Upper lobe of left lung (tissue), 6 donors: Measurements from ENCODE around the gene CACNB2. TPM values are rescaled to one million over a fixed set of nuclear protein-coding genes. Genes with fewer than 3 reads are reported as not detected.

ENCODE experiments used
- ATAC-seq, 2 donors: fragments of 200-7000 bp; cut with Tn5 transposase; one replicate each; pipeline ENCODE4 v1.9.1; 2022; ENCODE audit warnings: mild to moderate bottlenecking in 2 of 2, moderate library complexity in 2 of 2; ENCODE audit not compliant: low FRiP score in 2 of 2
- DNase-seq, 2 donors: peaks; one replicate each; pipeline ENCODE4 v3.0.0-alpha.2; 2019 to 2020
- H3K27ac ChIP-seq, 4 donors: fragments of 200-600 bp; sonication (generic); one replicate each; pipeline ENCODE4 v1.5.1; 2016 to 2019
- H3K27me3 ChIP-seq, 4 donors: fragments of 200-600 bp; sonication (generic); one replicate each; pipeline ENCODE4 v1.5.1; 2017 to 2019
- H3K36me3 ChIP-seq, 4 donors: fragments of 200-600 bp; sonication (generic); one replicate each; pipeline ENCODE4 v1.5.1; 2016 to 2019
- H3K4me1 ChIP-seq, 4 donors: fragments of 200-600 bp; sonication (generic); one replicate each; pipeline ENCODE4 v1.5.1; 2018 to 2019
- H3K4me3 ChIP-seq, 4 donors: fragments of 200-600 bp; sonication (generic); one replicate each; pipeline ENCODE4 v1.5.1; 2017 to 2019; ENCODE audit warnings: mild to moderate bottlenecking in 2 of 4, moderate library complexity in 1 of 4
- H3K9me3 ChIP-seq, 4 donors: fragments of 200-600 bp; sonication (generic); one replicate each; pipeline ENCODE4 v1.5.1; 2018 to 2019
- CTCF ChIP-seq, 6 experiments: fragments of 450-650 bp in 4 of 6; fragments of 200-600 bp in 2 of 6; sonication (generic) in 2 of 6; IDR thresholded peaks; one replicate each; pipeline ENCODE4 v1.5.1; 2016 to 2019; ENCODE audit warnings: antibody characterized with exemption in 6 of 6
- EP300 ChIP-seq, 4 donors: sonication (generic); formaldehyde crosslinking; IDR thresholded peaks; one replicate each; pipeline ENCODE4 v1.5.1; 2017; ENCODE audit warnings: antibody characterized with exemption in 4 of 4, control low read depth in 2 of 4
- POLR2A ChIP-seq, 4 donors: fragments of 450-650 bp; IDR thresholded peaks; one replicate each; pipeline ENCODE4 v1.5.1; 2016 to 2017; ENCODE audit warnings: antibody characterized with exemption in 4 of 4, mild to moderate bottlenecking in 2 of 4
- POLR2AphosphoS5 ChIP-seq, 2 donors: sonication (generic); formaldehyde crosslinking; IDR thresholded peaks; one replicate each; pipeline ENCODE4 v1.5.1; 2017; ENCODE audit warnings: antibody characterized with exemption in 2 of 2
- WGBS, 2 donors: methylation state at CpG; one replicate each; pipeline ENCODE4 v1.1.5; 2017 to 2018; 5-methylcytosine and 5-hydroxymethylcytosine counted together
- total RNA-seq, 6 donors: library from RNA; depleted of rRNA in 4 of 6; stranded (reverse); fragments of >200 nt in 4 of 6; gene quantifications; one replicate each; pipeline versions ENCODE4 v1.1.0 to v1.2.1, GENCODE V29; 2016 to 2021
- donor health status: DM: no; HTN: no; CAD: no; lungs with moderate emphysema.
- donor health status: DM: no; HTN: yes; CAD: no; lungs with severe emphysema.

CACNB2 gene
- total RNA-seq, 6 donors from 2014 or later, result 1.4 to 6.3 (median 2.9) TPM

GRCh38 chr10:18421726-18422293 is 281.6 kb downstream of the CACNB2 start:
- H3K36me3 ChIP-seq, result no peaks in the 10 kb centered on the region
- H3K4me3 ChIP-seq, result no peak overlapping the region
- H3K27me3 ChIP-seq, result no peaks in the 10 kb centered on the region
- no peaks in the 10 kb centered on the region for H3K9me3 ChIP-seq
- H3K27ac ChIP-seq, result no peak overlapping the region
- ATAC-seq (no peak), DNase-seq (no peak)
- WGBS, 2 donors, result 59% methylated on average over 7 of the region's 7 CpGs
- H3K4me1 ChIP-seq, result no peaks in the 10 kb centered on the region
- TF ChIP-seq POLR2AphosphoS5 (IDR thresholded peaks at IDR 0.05), result no peak
- no peak for TF ChIP-seq CTCF (IDR thresholded peaks at IDR 0.05)
- TF ChIP-seq EP300 (IDR thresholded peaks at IDR 0.05), result no peak
- TF ChIP-seq POLR2A (IDR thresholded peaks at IDR 0.05), result no peak

GRCh38 chr10:18423058-18423637 is 282.9 kb downstream of the CACNB2 start:
- no peak for TF ChIP-seq CTCF (IDR thresholded peaks at IDR 0.05)
- TF ChIP-seq POLR2AphosphoS5 (IDR thresholded peaks at IDR 0.05), result no peak
- no peak for TF ChIP-seq EP300 (IDR thresholded peaks at IDR 0.05)
- no peak for TF ChIP-seq POLR2A (IDR thresholded peaks at IDR 0.05)
- H3K27me3 ChIP-seq, result no peaks in the 10 kb centered on the region
- 52 to 68% methylated on average over 4 of the region's 4 CpGs for WGBS, 2 donors

GRCh38 chr10:18424200-18424599 is 284.0 kb downstream of the CACNB2 start:
- no peak overlapping the region for H3K27ac ChIP-seq
- DNase-seq (no peak), ATAC-seq (no peak)
- no peaks in the 10 kb centered on the region for H3K36me3 ChIP-seq
- no peak for TF ChIP-seq POLR2A (IDR thresholded peaks at IDR 0.05)
- no peak for TF ChIP-seq CTCF (IDR thresholded peaks at IDR 0.05)
- no peak for TF ChIP-seq POLR2AphosphoS5 (IDR thresholded peaks at IDR 0.05)
- no peak for TF ChIP-seq EP300 (IDR thresholded peaks at IDR 0.05)
- H3K27me3 ChIP-seq, result no peaks in the 10 kb centered on the region
- H3K4me1 ChIP-seq, result no peaks in the 10 kb centered on the region
- H3K9me3 ChIP-seq, result no peaks in the 10 kb centered on the region
- H3K4me3 ChIP-seq, result no peak overlapping the region
- 49 to 52% methylated on average over 8 of the region's 8 CpGs for WGBS, 2 donors

More at GRCh38 chr10:18423058-18423637, 282.9 kb downstream of the CACNB2 start:
- ATAC-seq (no peak), DNase-seq (no peak)
- no peaks in the 10 kb centered on the region for H3K9me3 ChIP-seq
- no peak overlapping the region for H3K4me3 ChIP-seq
- H3K36me3 ChIP-seq, result no peaks in the 10 kb centered on the region
- H3K27ac ChIP-seq, result no peak overlapping the region
- H3K4me1 ChIP-seq, result no peaks in the 10 kb centered on the region

GRCh38 chr10:18429335-18429734 is 289.1 kb downstream of the CACNB2 start:
- 64 to 74% methylated on average over 3 of the region's 3 CpGs for WGBS, 2 donors
- no peak for ATAC-seq

More at GRCh38 chr10:18429335-18429734, 289.1 kb downstream of the CACNB2 start:
- no peaks in the 10 kb centered on the region for H3K4me1 ChIP-seq
- H3K27ac ChIP-seq, result no peak overlapping the region
- H3K36me3 ChIP-seq, result no peaks in the 10 kb centered on the region
- no peak overlapping the region for H3K4me3 ChIP-seq
- no peaks in the 10 kb centered on the region for H3K27me3 ChIP-seq
- no peak for TF ChIP-seq EP300 (IDR thresholded peaks at IDR 0.05)
- no peak for TF ChIP-seq POLR2A (IDR thresholded peaks at IDR 0.05)
- no peak for TF ChIP-seq POLR2AphosphoS5 (IDR thresholded peaks at IDR 0.05)
- TF ChIP-seq CTCF (IDR thresholded peaks at IDR 0.05), result no peak
- no peaks in the 10 kb centered on the region for H3K9me3 ChIP-seq
- DNase-seq, result no peak
